ENCODE data around the gene ENTREP3.
"Not testable (repeated sequence)": the region's sequence is repeated elsewhere in the genome, so short reads cannot be mapped to it uniquely, and the experiment has no call there.

Gene ENTREP3

DNA sequence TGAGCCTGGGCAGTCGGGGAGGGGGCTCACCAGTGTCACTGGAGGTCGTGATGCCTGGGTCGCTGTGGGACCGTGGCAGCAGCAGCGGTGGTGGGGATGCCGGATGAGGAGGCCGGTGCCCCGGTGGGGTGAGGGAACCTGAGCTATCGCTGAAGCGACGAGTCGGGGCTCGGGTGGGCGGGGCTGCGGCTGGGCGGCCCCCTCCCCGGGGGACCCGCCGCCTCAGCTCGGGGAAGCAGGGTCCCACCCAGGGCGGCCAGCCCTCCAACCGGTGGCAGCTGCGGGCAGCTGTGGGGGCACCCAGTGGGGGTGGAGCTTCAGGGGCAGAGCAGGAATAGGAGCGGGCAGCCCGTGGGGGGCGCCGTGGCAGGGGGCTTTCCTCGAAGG, 5.0 kb downstream of the ENTREP3 start:
- no peak overlapping the region for H3K27ac ChIP-seq (ENCODE audit: low read depth, low read length)
- peaks cover 17% of the 10 kb centered on the region for H3K79me2 ChIP-seq (ENCODE audit: control insufficient read depth, insufficient read depth, low read length, unreplicated experiment)
- H2AFZ ChIP-seq (ENCODE audit: low read length, unreplicated experiment) = no peak overlapping the region
- H3K4me3 ChIP-seq (ENCODE audit: low read depth, low read length) = no peak overlapping the region
- no peaks in the 10 kb centered on the region for H3K36me3 ChIP-seq (ENCODE audit: insufficient read depth, low read length)
- peaks cover 14% of the 10 kb centered on the region for H3K4me1 ChIP-seq (ENCODE audit: control insufficient read depth, insufficient read depth, low read length, unreplicated experiment)
- no peaks in the 10 kb centered on the region for H3K27me3 ChIP-seq (ENCODE audit: insufficient read depth, low read length)

DNA sequence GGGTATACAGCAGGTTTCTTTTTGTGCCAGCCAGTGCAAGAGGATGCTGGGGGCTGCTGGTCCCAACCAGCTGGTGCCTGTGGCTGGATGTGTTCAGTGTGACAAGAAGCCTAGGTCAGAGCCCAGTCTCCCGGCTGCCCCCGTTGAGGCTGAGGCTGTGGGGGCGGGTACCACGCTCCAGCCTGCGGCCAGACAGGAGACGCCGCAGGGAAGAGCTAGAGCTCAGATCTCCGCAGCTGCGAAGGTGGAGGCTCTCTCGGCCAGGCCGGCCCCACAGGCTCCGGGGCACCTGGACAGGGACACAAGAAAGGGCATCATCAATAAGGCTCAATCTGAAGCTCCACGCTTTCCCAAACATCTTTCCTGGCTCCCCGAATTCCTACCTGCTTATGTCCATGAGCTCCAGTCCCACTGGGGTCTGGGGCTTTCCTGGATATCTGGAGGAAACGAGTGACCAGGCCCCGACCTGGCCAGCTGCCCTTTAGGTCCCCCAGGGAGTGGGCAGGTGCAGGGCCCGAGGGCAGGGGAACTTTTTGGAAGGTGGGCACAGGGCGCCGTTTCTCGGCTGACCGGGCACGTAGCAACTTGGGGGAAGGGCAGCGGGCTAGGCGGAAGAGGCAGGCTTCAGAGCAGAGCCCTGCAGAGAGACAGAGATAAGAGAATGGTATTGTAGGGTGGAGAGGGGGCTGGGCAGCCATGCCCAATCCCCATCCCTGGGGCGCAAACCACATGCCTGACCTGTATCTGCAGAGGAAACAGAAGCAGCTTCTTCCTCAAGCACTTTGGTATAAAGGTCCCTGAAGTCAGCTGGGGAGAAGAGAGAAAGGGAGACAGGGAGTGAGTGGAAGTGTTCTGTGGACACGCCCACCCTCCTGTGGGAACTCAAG, 7.4 kb downstream of the ENTREP3 start:
- no peaks in the 10 kb centered on the region for H3K27me3 ChIP-seq (ENCODE audit: insufficient read depth, low read length)
- H3K36me3 ChIP-seq (ENCODE audit: insufficient read depth, low read length) = no peaks in the 10 kb centered on the region
- peaks cover 9% of the 10 kb centered on the region for H3K79me2 ChIP-seq (ENCODE audit: control insufficient read depth, insufficient read depth, low read length, unreplicated experiment)
- no peak overlapping the region for H2AFZ ChIP-seq (ENCODE audit: low read length, unreplicated experiment)
- H3K4me1 ChIP-seq (ENCODE audit: control insufficient read depth, insufficient read depth, low read length, unreplicated experiment) = peaks cover 8% of the 10 kb centered on the region
- no peak overlapping the region for H3K4me3 ChIP-seq (ENCODE audit: low read depth, low read length)
- H3K27ac ChIP-seq (ENCODE audit: low read depth, low read length) = no peak overlapping the region

DNA sequence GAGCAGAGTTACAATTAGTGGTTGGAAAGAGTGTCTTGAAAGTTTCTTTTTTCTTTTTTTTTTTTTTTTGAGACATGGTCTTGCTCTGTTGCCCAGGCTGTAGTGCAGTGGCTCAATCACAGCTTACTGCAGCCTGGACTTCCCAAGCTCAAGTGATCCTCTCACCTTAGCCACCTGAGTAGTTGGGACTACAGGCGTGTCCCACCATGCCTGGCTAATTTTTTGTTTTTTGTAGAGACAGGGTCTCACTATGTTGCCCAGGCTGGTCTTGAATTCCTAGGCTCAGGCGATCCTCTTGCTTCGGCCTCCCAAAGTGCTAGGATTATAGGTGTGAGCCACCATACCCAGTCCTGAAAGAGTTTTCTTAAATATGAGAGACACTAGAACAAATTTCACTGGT, 8.5 kb downstream of the ENTREP3 start:
- H3K36me3 ChIP-seq (ENCODE audit: insufficient read depth, low read length); H3K27me3 ChIP-seq (ENCODE audit: insufficient read depth, low read length); H2AFZ ChIP-seq (ENCODE audit: low read length, unreplicated experiment); H3K27ac ChIP-seq (ENCODE audit: low read depth, low read length); H3K4me3 ChIP-seq (ENCODE audit: low read depth, low read length): not testable (repeated sequence)
- peaks cover 15% of the 10 kb centered on the region for H3K79me2 ChIP-seq (ENCODE audit: control insufficient read depth, insufficient read depth, low read length, unreplicated experiment)
- peaks cover 17% of the 10 kb centered on the region for H3K4me1 ChIP-seq (ENCODE audit: control insufficient read depth, insufficient read depth, low read length, unreplicated experiment)

DNA sequence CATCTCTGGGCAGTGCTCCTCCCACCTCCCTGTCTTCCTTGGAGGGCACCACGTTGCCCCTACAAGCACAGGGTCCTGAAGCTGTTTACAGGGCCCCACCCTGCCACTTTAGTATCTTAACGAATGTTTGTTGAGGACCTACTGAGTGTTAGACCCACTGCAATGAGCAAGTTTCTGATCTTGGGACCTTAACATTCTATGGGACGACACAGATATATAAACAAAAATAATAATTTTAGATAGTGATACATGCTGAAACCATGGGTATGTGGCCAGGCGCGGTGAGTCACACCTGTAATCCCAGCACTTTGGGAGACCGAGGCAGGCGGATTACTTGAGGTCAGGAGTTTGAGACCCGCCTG, 10.1 kb downstream of the ENTREP3 start:
- Histone ChIP-seq H3K79me2 (ENCODE audit: control insufficient read depth, insufficient read depth, low read length, unreplicated experiment) (peaks cover 15% of the 10 kb centered on the region), H3K27ac (ENCODE audit: low read depth, low read length) (peak overlapping the region; percentile 71), H2AFZ (ENCODE audit: low read length, unreplicated experiment) (peak overlapping the region; percentile 91), H3K4me1 (ENCODE audit: control insufficient read depth, insufficient read depth, low read length, unreplicated experiment) (peaks cover 21% of the 10 kb centered on the region), H3K4me3 (ENCODE audit: low read depth, low read length) (peak overlapping the region; percentile 72), H3K36me3 (ENCODE audit: insufficient read depth, low read length) (no peaks in the 10 kb centered on the region), H3K27me3 (ENCODE audit: insufficient read depth, low read length) (no peaks in the 10 kb centered on the region)

DNA sequence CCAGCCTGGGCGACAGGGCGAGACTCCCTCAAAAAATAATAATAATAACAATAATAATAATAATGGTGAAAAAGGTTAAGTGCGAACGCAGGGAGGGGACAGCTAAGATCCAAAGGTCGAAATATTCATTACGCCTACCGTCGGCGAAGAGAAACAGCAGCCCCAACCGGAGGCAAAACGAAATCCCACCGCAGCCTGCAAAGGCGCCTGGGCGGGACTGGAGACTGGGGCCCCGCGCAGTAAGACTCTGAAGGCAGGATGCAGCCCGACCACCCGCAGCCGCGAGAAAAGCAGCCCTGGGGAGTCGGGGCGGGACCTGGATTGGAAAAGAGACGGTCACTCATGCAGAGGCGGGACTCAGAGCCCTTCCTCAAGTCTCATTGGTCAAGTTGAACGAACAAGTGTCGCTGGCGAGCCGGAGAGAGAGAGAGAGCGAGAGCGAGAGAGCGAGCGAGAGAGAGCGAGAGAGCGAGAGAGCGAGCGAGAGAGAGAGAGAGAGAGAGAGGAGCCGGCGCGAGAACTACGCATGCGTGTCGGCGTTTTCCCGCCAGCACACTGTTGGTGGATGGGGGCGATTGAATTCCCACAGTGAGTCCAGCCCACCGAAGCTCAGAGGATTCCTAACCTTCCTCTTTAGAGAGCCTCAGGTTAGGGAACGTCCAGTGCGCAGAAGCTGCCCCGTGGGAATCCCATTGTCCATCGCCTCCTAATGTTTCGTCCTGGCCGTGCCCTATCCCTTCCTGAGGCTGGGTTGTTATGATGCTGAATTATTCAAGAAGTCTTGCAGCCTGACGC, 10.7 kb downstream of the ENTREP3 start:
- Histone ChIP-seq H2AFZ (ENCODE audit: low read length, unreplicated experiment) (peak overlapping the region; percentile 91), H3K27ac (ENCODE audit: low read depth, low read length) (peak overlapping the region; percentile 71), H3K36me3 (ENCODE audit: insufficient read depth, low read length) (no peaks in the 10 kb centered on the region), H3K4me3 (ENCODE audit: low read depth, low read length) (peak overlapping the region; percentile 72), H3K27me3 (ENCODE audit: insufficient read depth, low read length) (no peaks in the 10 kb centered on the region), H3K79me2 (ENCODE audit: control insufficient read depth, insufficient read depth, low read length, unreplicated experiment) (peaks cover 15% of the 10 kb centered on the region), H3K4me1 (ENCODE audit: control insufficient read depth, insufficient read depth, low read length, unreplicated experiment) (peaks cover 21% of the 10 kb centered on the region)

DNA sequence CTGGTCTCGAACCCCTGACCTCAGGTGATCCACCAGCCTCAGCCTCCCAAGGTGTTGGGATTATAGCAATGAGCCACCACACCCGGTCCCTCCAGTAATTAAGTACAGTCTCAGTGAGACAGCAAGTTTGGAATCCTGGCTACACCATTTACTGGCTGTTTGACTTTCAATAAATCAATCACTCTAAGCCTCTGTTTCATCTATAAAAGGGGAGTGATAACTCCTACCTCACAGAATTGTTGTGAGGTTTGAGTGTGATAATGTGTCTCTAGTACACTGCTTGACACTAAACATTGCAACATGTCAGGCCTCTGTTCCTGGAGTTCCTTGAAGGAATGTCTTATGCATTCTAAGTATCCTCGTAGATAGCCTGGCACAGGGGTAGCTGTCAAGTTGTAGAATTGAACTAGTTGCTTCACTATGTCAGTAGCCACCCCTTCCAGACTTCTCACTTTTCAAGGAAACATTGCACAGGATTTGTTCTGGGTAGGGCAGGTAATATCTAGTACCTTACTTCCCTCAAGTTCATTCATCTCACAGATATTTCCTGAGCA, 12.4 kb downstream of the ENTREP3 start:
- Histone ChIP-seq H3K27ac (ENCODE audit: low read depth, low read length) (no peak overlapping the region), H3K36me3 (ENCODE audit: insufficient read depth, low read length) (no peaks in the 10 kb centered on the region)

DNA sequence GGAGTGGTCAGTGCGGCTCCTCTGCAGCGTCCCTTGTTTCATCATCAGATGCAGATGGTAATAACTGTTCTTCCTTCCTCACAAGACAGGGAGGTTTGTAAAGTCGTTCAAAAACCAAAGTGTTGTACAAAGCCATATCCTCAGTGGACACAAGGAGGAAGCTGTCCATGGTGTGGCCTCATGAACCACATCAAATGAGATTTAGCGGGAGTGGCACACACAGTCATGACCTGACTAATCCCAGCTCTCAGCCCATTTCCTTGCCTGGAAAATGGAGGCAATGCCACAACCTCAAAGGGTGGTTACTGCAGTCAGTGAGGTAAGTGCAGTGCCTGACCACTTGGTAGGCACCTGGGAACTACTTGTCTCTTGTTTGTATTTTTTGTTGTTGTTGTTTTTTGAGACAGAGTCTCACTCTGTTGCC, 13.4 kb downstream of the ENTREP3 start:
- Histone ChIP-seq H3K79me2 (ENCODE audit: control insufficient read depth, insufficient read depth, low read length, unreplicated experiment) (peaks cover 15% of the 10 kb centered on the region), H3K4me1 (ENCODE audit: control insufficient read depth, insufficient read depth, low read length, unreplicated experiment) (peaks cover 24% of the 10 kb centered on the region), H3K4me3 (ENCODE audit: low read depth, low read length) (no peak overlapping the region), H3K27me3 (ENCODE audit: insufficient read depth, low read length) (no peaks in the 10 kb centered on the region), H3K36me3 (ENCODE audit: insufficient read depth, low read length) (no peaks in the 10 kb centered on the region), H3K27ac (ENCODE audit: low read depth, low read length) (no peak overlapping the region), H2AFZ (ENCODE audit: low read length, unreplicated experiment) (no peak overlapping the region)

More for the DNA sequence above, 12.4 kb downstream of the ENTREP3 start:
- Histone ChIP-seq H3K27me3 (ENCODE audit: insufficient read depth, low read length) (no peaks in the 10 kb centered on the region), H3K4me3 (ENCODE audit: low read depth, low read length) (peak overlapping the region; percentile 72), H3K79me2 (ENCODE audit: control insufficient read depth, insufficient read depth, low read length, unreplicated experiment) (peaks cover 15% of the 10 kb centered on the region), H3K4me1 (ENCODE audit: control insufficient read depth, insufficient read depth, low read length, unreplicated experiment) (peaks cover 21% of the 10 kb centered on the region), H2AFZ (ENCODE audit: low read length, unreplicated experiment) (no peak overlapping the region)

DNA sequence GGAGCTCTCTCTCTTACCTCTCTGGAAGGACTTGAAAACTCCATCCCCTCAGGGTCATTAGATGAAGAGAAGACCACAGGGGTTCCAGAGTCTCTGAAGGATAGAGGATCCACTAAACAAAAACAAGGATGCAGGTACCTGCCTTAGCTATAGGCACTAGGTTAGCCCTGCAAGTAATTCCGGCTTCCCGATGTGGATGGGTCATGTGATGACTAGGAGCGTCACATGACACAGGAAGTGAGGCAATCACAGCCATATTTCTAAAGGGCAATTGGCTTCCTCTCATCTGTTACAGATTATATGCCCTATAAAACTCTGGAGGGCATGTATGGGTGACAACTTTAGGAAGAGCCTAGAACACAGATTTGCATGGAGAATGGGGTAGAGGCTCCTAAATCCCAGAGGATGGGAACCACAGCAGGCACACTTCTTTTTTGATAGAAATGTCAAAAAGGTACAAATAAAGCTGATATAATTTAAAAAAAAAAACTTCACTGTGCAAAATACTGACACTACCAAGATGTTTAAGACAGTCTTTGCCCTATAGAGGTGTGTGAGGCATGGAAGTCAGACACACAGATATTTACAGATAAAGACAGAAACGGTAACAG, 14.1 kb downstream of the ENTREP3 start:
- Histone ChIP-seq H3K4me1 (ENCODE audit: control insufficient read depth, insufficient read depth, low read length, unreplicated experiment) (peaks cover 25% of the 10 kb centered on the region), H3K27ac (ENCODE audit: low read depth, low read length) (no peak overlapping the region)

DNA sequence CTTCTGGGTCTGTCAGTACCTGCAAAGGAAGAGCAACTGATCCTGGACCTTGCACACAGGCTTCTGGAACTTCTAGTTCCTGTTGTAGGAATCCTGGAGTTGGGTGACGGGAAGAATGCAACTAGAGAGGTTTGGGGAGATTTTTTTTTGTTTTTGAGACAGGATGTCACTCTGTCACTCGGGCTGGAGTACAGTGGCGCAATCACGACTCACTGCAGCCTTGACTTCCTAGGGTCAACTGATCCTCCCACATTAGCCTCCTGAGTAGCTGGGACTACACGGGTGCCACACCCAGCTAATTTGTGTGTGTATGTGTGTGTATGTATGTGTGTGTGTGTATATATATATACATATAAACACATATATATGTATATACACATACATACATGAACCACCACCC, 18.8 kb downstream of the ENTREP3 start:
- Histone ChIP-seq H3K27me3 (ENCODE audit: insufficient read depth, low read length) (no peaks in the 10 kb centered on the region), H3K27ac (ENCODE audit: low read depth, low read length) (no peak overlapping the region), H3K79me2 (ENCODE audit: control insufficient read depth, insufficient read depth, low read length, unreplicated experiment) (no peaks in the 10 kb centered on the region), H3K4me1 (ENCODE audit: control insufficient read depth, insufficient read depth, low read length, unreplicated experiment) (peaks cover 11% of the 10 kb centered on the region), H3K4me3 (ENCODE audit: low read depth, low read length) (no peak overlapping the region), H3K36me3 (ENCODE audit: insufficient read depth, low read length) (no peaks in the 10 kb centered on the region), H2AFZ (ENCODE audit: low read length, unreplicated experiment) (no peak overlapping the region)

More for the DNA sequence above, 14.1 kb downstream of the ENTREP3 start:
- H3K36me3 ChIP-seq (ENCODE audit: insufficient read depth, low read length) = no peaks in the 10 kb centered on the region
- H3K4me3 ChIP-seq (ENCODE audit: low read depth, low read length) = peak overlapping the region; percentile 78
- no peaks in the 10 kb centered on the region for H3K27me3 ChIP-seq (ENCODE audit: insufficient read depth, low read length)
- peaks cover 15% of the 10 kb centered on the region for H3K79me2 ChIP-seq (ENCODE audit: control insufficient read depth, insufficient read depth, low read length, unreplicated experiment)
- peak overlapping the region; percentile 57 for H2AFZ ChIP-seq (ENCODE audit: low read length, unreplicated experiment)

DNA sequence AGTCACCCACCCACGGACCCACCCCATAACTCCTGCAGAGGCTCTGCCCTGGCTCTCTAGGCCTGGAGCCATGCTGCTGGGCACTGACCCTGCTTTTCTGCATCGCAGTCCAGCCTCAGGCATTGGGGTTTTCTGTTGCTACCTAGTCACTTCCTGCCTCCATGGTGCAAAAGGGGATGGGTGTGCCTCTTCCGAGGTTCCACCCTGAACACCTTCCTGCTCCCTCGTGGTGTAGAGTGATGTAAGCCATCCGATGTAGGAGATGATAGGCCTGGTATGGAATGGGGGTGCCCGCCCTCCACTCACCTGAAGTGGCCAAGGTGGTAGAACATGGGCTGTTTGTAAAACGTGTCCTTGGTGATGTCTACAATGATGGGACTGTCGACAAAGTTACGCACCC, 19.9 kb downstream of the ENTREP3 start:
- not testable (repeated sequence) for H3K36me3 ChIP-seq (ENCODE audit: insufficient read depth, low read length); H3K27me3 ChIP-seq (ENCODE audit: insufficient read depth, low read length); H3K79me2 ChIP-seq (ENCODE audit: control insufficient read depth, insufficient read depth, low read length, unreplicated experiment); H3K4me1 ChIP-seq (ENCODE audit: control insufficient read depth, insufficient read depth, low read length, unreplicated experiment); H3K4me3 ChIP-seq (ENCODE audit: low read depth, low read length); H3K27ac ChIP-seq (ENCODE audit: low read depth, low read length); H2AFZ ChIP-seq (ENCODE audit: low read length, unreplicated experiment)

All from ACC112 (cell line).